ENCODE measurements around the gene NXN.

GRCh38 chr17:1012823-1013728 is 33.5 kb upstream of the NXN start:
- no peak for TF ChIP-seq CTCF (IDR thresholded peaks at IDR 0.05)
- TF ChIP-seq POLR2A (IDR thresholded peaks at IDR 0.05): no peak

All from gastroesophageal sphincter (tissue), 3 donors.